Liver (tissue), 3 donors: ENCODE data around the gene RARB.

ENCODE experiments used
- FOXA2 ChIP-seq: IDR thresholded peaks from 2 replicates; pipeline ENCODE4 v1.6.1; 2016; ENCODE audit warnings: antibody characterized with exemption
- GABPA ChIP-seq, 2 donors: IDR thresholded peaks in 1 of 2; conservative IDR thresholded peaks in 1 of 2; 2 replicates each; pipeline ENCODE4 v1.6.1; 2016; ENCODE audit warnings: antibody characterized with exemption in 2 of 2, mild to moderate bottlenecking in 1 of 2, moderate library complexity in 1 of 2
- HNF4G ChIP-seq: IDR thresholded peaks from 2 replicates; pipeline ENCODE4 v1.6.1; 2016; ENCODE audit warnings: antibody characterized with exemption
- JUND ChIP-seq, 2 donors: IDR thresholded peaks; 2 replicates each; pipeline ENCODE4 v1.6.1; 2016; ENCODE audit warnings: antibody characterized with exemption in 2 of 2
- RAD21 ChIP-seq, 2 donors: IDR thresholded peaks; 2 replicates each; pipeline ENCODE4 v1.6.1; 2016; ENCODE audit warnings: antibody characterized with exemption in 2 of 2, mild to moderate bottlenecking in 2 of 2
- SP1 ChIP-seq: IDR thresholded peaks from 2 replicates; pipeline ENCODE4 v1.6.1; 2018; ENCODE audit warnings: antibody characterized with exemption, mild to moderate bottlenecking
- TAF1 ChIP-seq: conservative IDR thresholded peaks from 2 replicates; pipeline ENCODE4 v1.6.1; 2016; ENCODE audit warnings: antibody characterized with exemption, mild to moderate bottlenecking
- TF ChIP-seq, protein P1 (sequence below): fragments of 150-350 bp; IDR thresholded peaks from 2 replicates; pipeline ENCODE4 v1.5.1; 2017; ENCODE audit warnings: improper control_type of control experiment, low read depth, low read length; ENCODE audit not compliant: missing input control
- TF ChIP-seq, protein P2 (sequence below): IDR thresholded peaks from 2 replicates; pipeline ENCODE4 v1.6.1; 2016; ENCODE audit warnings: antibody characterized with exemption
- TF ChIP-seq, protein P3 (sequence below): IDR thresholded peaks from 2 replicates; pipeline ENCODE4 v1.6.1; 2016; ENCODE audit warnings: antibody characterized with exemption, mild to moderate bottlenecking
- TF ChIP-seq, protein P4 (sequence below): IDR thresholded peaks from 2 replicates; pipeline ENCODE4 v1.6.1; 2016; ENCODE audit warnings: antibody characterized with exemption
- TF ChIP-seq, protein P5 (sequence below): IDR thresholded peaks from 2 replicates; pipeline ENCODE4 v1.6.1; 2016; ENCODE audit warnings: antibody characterized with exemption
- donor health status: healthy.
- donor health status: healthy.

DNA sequence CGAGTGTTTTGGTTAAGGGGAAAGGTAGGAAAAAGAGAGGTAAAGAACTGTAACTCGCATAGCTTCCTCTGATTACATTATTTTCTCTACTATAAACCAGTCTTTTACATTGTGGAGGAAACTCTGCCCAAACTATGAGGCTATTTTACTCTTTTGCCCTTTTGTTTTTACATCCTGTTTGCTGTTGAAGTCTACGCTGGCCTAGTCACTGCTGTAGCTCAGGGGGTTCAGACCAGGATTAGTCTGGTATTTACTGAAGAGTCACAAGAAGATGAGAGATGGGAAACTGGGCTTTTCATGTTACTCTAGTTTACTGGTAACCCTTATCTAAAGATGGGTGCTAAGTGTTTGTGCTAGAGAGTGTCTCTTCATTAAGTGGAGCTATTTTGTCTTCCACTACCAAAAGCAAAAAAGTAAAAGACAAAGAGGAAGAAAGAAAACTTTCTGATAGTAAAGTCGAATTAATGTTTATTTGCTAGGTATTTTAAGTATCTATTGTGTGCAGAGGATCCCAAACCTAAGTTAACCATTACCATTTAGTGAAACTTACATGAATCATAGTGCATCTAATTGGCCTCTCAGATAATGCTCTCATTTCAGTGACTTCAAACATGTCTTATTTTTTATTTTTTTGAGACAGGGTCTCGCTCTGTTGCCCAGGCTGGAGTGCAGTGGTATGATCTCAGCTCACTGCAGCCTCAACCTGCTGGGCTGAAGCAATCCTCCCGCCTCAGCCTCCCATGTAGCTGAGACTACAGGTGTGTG is 10.9 kb downstream of the RARB start:
- TF ChIP-seq, protein P1, sequence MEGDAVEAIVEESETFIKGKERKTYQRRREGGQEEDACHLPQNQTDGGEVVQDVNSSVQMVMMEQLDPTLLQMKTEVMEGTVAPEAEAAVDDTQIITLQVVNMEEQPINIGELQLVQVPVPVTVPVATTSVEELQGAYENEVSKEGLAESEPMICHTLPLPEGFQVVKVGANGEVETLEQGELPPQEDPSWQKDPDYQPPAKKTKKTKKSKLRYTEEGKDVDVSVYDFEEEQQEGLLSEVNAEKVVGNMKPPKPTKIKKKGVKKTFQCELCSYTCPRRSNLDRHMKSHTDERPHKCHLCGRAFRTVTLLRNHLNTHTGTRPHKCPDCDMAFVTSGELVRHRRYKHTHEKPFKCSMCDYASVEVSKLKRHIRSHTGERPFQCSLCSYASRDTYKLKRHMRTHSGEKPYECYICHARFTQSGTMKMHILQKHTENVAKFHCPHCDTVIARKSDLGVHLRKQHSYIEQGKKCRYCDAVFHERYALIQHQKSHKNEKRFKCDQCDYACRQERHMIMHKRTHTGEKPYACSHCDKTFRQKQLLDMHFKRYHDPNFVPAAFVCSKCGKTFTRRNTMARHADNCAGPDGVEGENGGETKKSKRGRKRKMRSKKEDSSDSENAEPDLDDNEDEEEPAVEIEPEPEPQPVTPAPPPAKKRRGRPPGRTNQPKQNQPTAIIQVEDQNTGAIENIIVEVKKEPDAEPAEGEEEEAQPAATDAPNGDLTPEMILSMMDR = no peak
- TF ChIP-seq SP1 (no peak), RAD21 (IDR thresholded peaks at IDR 0.05) (no peak), TAF1 (no peak), JUND (IDR thresholded peaks at IDR 0.05) (no peak), HNF4G (no peak), FOXA2 (no peak), GABPA (IDR thresholded peaks at IDR 0.05 in 1 of 2, conservative IDR thresholded peaks at IDR 0.05 in 1 of 2) (no peak)
- TF ChIP-seq, protein P2, sequence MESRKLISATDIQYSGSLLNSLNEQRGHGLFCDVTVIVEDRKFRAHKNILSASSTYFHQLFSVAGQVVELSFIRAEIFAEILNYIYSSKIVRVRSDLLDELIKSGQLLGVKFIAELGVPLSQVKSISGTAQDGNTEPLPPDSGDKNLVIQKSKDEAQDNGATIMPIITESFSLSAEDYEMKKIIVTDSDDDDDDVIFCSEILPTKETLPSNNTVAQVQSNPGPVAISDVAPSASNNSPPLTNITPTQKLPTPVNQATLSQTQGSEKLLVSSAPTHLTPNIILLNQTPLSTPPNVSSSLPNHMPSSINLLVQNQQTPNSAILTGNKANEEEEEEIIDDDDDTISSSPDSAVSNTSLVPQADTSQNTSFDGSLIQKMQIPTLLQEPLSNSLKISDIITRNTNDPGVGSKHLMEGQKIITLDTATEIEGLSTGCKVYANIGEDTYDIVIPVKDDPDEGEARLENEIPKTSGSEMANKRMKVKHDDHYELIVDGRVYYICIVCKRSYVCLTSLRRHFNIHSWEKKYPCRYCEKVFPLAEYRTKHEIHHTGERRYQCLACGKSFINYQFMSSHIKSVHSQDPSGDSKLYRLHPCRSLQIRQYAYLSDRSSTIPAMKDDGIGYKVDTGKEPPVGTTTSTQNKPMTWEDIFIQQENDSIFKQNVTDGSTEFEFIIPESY = no peak
- TF ChIP-seq, protein P3, sequence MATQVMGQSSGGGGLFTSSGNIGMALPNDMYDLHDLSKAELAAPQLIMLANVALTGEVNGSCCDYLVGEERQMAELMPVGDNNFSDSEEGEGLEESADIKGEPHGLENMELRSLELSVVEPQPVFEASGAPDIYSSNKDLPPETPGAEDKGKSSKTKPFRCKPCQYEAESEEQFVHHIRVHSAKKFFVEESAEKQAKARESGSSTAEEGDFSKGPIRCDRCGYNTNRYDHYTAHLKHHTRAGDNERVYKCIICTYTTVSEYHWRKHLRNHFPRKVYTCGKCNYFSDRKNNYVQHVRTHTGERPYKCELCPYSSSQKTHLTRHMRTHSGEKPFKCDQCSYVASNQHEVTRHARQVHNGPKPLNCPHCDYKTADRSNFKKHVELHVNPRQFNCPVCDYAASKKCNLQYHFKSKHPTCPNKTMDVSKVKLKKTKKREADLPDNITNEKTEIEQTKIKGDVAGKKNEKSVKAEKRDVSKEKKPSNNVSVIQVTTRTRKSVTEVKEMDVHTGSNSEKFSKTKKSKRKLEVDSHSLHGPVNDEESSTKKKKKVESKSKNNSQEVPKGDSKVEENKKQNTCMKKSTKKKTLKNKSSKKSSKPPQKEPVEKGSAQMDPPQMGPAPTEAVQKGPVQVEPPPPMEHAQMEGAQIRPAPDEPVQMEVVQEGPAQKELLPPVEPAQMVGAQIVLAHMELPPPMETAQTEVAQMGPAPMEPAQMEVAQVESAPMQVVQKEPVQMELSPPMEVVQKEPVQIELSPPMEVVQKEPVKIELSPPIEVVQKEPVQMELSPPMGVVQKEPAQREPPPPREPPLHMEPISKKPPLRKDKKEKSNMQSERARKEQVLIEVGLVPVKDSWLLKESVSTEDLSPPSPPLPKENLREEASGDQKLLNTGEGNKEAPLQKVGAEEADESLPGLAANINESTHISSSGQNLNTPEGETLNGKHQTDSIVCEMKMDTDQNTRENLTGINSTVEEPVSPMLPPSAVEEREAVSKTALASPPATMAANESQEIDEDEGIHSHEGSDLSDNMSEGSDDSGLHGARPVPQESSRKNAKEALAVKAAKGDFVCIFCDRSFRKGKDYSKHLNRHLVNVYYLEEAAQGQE = no peak
- TF ChIP-seq, protein P4, sequence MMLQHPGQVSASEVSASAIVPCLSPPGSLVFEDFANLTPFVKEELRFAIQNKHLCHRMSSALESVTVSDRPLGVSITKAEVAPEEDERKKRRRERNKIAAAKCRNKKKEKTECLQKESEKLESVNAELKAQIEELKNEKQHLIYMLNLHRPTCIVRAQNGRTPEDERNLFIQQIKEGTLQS = no peak
- TF ChIP-seq, protein P5, sequence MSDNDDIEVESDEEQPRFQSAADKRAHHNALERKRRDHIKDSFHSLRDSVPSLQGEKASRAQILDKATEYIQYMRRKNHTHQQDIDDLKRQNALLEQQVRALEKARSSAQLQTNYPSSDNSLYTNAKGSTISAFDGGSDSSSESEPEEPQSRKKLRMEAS = no peak
